CD4-positive, alpha-beta T cell treated with Interleukin-1 beta for 1 hour (primary cell): ENCODE data around the gene CELF2.

Experiments
- DNase-seq, 2 donors: peaks; one replicate each; pipeline ENCODE4 v3.0.0-alpha.2; 2020 to 2022

Gene CELF2

GRCh38 chr10:11255156-11255555 lies 237.5 kb downstream of the CELF2 start:
- no peak for DNase-seq

- DNase-seq, result no peak
Measured at GRCh38 chr10:11255796-11256444, 238.2 kb downstream of the CELF2 start.

- no peak for DNase-seq
Measured at GRCh38 chr10:11256896-11257295, 239.2 kb downstream of the CELF2 start.

GRCh38 chr10:11257440-11258090 lies 239.9 kb downstream of the CELF2 start:
- no peak for DNase-seq

- DNase-seq, result no peak
Measured at GRCh38 chr10:11260170-11260569, 242.5 kb downstream of the CELF2 start.

- DNase-seq, result no peak
Measured at GRCh38 chr10:11261143-11261542, 243.5 kb downstream of the CELF2 start.

GRCh38 chr10:11261687-11262493 lies 244.2 kb downstream of the CELF2 start:
- no peak for DNase-seq

GRCh38 chr10:11262494-11263345 lies 245.0 kb downstream of the CELF2 start:
- no peak for DNase-seq

- DNase-seq, result no peak
Measured at GRCh38 chr10:11263767-11264166, 246.1 kb downstream of the CELF2 start.

- DNase-seq, result no peak
Measured at GRCh38 chr10:11264296-11265048, 246.8 kb downstream of the CELF2 start.

- DNase-seq, result no peak
Measured at GRCh38 chr10:11265484-11265883, 247.8 kb downstream of the CELF2 start.

- no peak for DNase-seq
Measured at GRCh38 chr10:11266426-11266825, 248.8 kb downstream of the CELF2 start.

GRCh38 chr10:11270135-11270857 lies 252.6 kb downstream of the CELF2 start:
- DNase-seq, result peak; percentile 70 to 73

- no peak for DNase-seq
Measured at GRCh38 chr10:11270858-11271179, 253.1 kb downstream of the CELF2 start.

GRCh38 chr10:11272915-11273389 lies 255.3 kb downstream of the CELF2 start:
- DNase-seq, result no peak

GRCh38 chr10:11274452-11274851 lies 256.8 kb downstream of the CELF2 start:
- no peak for DNase-seq

- no peak for DNase-seq
Measured at GRCh38 chr10:11275651-11276050, 258.0 kb downstream of the CELF2 start.

- no peak for DNase-seq
Measured at GRCh38 chr10:11276449-11276990, 258.8 kb downstream of the CELF2 start.

- no peak for DNase-seq
Measured at GRCh38 chr10:11279314-11279713, 261.6 kb downstream of the CELF2 start.

- no peak for DNase-seq
Measured at GRCh38 chr10:11280187-11280932, 262.7 kb downstream of the CELF2 start.
